Measurements from ENCODE around the gene LGI1. TPM values are rescaled to one million over a fixed set of nuclear protein-coding genes. Genes with fewer than 3 reads are reported as not detected.

The LGI1 gene
- total and polyA plus RNA-seq, 3 experiments from 2014 or later, result not detected

- H3K36me3 ChIP-seq (ENCODE audit: insufficient read depth, low read length), result no peaks in the 10 kb centered on the region
- Mint-ChIP-seq H3K36me3 (no peaks in the 10 kb centered on the region), H3K27me3 (peaks cover 15 to 50% of the 10 kb centered on the region in 2 donors), H3K4me3 (no peak overlapping the region), H3K4me1 (peaks cover 0 to 6% (median 0%) of the 10 kb centered on the region in 3 donors), H3K27ac (no peak overlapping the region), H3K9me3 (no peaks in the 10 kb centered on the region)
- ChIA-PET CTCF (no interaction called here), POLR2A (no interaction called here)
- no peak overlapping the region for H3K27ac ChIP-seq (ENCODE audit: low read depth, low read length)
- H3K9me3 ChIP-seq (ENCODE audit: low read length), result no peaks in the 10 kb centered on the region
- no peak for DNase-seq
- H3K27me3 ChIP-seq (ENCODE audit: insufficient read depth, low read length, poor library complexity, severe bottlenecking), result peaks cover 5% of the 10 kb centered on the region
- no peak overlapping the region for H3K4me3 ChIP-seq (ENCODE audit: low read length)
- H3K4me1 ChIP-seq (ENCODE audit: insufficient read depth, low read length), result no peaks in the 10 kb centered on the region
These were observed 57.8 kb downstream of the LGI1 start for GRCh38 chr10:93815304-93816096.

GRCh38 chr10:93816123-93816747 is 58.5 kb downstream of the LGI1 start:
- H3K9me3 ChIP-seq (ENCODE audit: low read length), result no peaks in the 10 kb centered on the region
- ChIA-PET POLR2A (no interaction called here), CTCF (no interaction called here)
- H3K4me3 ChIP-seq (ENCODE audit: low read length), result no peak overlapping the region
- DNase-seq, result no peak
- H3K9me3 Mint-ChIP-seq, result no peaks in the 10 kb centered on the region
- no peak overlapping the region for H3K4me3 Mint-ChIP-seq
- peaks cover 5% of the 10 kb centered on the region for H3K27me3 ChIP-seq (ENCODE audit: insufficient read depth, low read length, poor library complexity, severe bottlenecking)
- H3K4me1 ChIP-seq (ENCODE audit: insufficient read depth, low read length), result no peaks in the 10 kb centered on the region
- no peaks in the 10 kb centered on the region for H3K36me3 ChIP-seq (ENCODE audit: insufficient read depth, low read length)
- peaks cover 0 to 6% (median 0%) of the 10 kb centered on the region in 3 donors for H3K4me1 Mint-ChIP-seq
- peaks cover 15 to 47% of the 10 kb centered on the region in 2 donors for H3K27me3 Mint-ChIP-seq
- H3K27ac Mint-ChIP-seq, result no peak overlapping the region
- no peak overlapping the region for H3K27ac ChIP-seq (ENCODE audit: low read depth, low read length)
- H3K36me3 Mint-ChIP-seq, result no peaks in the 10 kb centered on the region

GRCh38 chr10:93818086-93818485 is 60.4 kb downstream of the LGI1 start:
- Mint-ChIP-seq H3K4me1 (peaks cover 0 to 6% (median 0%) of the 10 kb centered on the region in 3 donors), H3K9me3 (no peaks in the 10 kb centered on the region), H3K4me3 (no peak overlapping the region), H3K27me3 (peaks cover 15 to 43% of the 10 kb centered on the region in 2 donors), H3K36me3 (no peaks in the 10 kb centered on the region), H3K27ac (no peak overlapping the region)
- POLR2A ChIA-PET, result no interaction called here
- Histone ChIP-seq H3K36me3 (ENCODE audit: insufficient read depth, low read length) (no peaks in the 10 kb centered on the region), H3K4me3 (ENCODE audit: low read length) (no peak overlapping the region), H3K27ac (ENCODE audit: low read depth, low read length) (no peak overlapping the region), H3K27me3 (ENCODE audit: insufficient read depth, low read length, poor library complexity, severe bottlenecking) (peaks cover 5% of the 10 kb centered on the region), H3K4me1 (ENCODE audit: insufficient read depth, low read length) (no peaks in the 10 kb centered on the region), H3K9me3 (ENCODE audit: low read length) (no peaks in the 10 kb centered on the region)
- CTCF ChIA-PET, result interaction anchor here (1.1 kb wide), 1 partner anchor 10 kb away, joined by 4 read pairs; no protein-coding TSS in a partner anchor
- DNase-seq, result no peak

- Histone ChIP-seq H3K27ac (ENCODE audit: low read depth, low read length) (no peak overlapping the region), H3K4me1 (ENCODE audit: insufficient read depth, low read length) (no peaks in the 10 kb centered on the region), H3K9me3 (ENCODE audit: low read length) (no peaks in the 10 kb centered on the region), H3K27me3 (ENCODE audit: insufficient read depth, low read length, poor library complexity, severe bottlenecking) (peaks cover 5% of the 10 kb centered on the region), H3K4me3 (ENCODE audit: low read length) (no peak overlapping the region), H3K36me3 (ENCODE audit: insufficient read depth, low read length) (no peaks in the 10 kb centered on the region)
- Mint-ChIP-seq H3K36me3 (no peaks in the 10 kb centered on the region), H3K9me3 (no peaks in the 10 kb centered on the region), H3K4me3 (no peak overlapping the region), H3K4me1 (peaks cover 0 to 6% (median 0%) of the 10 kb centered on the region in 3 donors), H3K27me3 (peaks cover 17 to 47% of the 10 kb centered on the region in 2 donors), H3K27ac (no peak overlapping the region)
- ChIA-PET POLR2A (no interaction called here), CTCF (no interaction called here)
- DNase-seq, result no peak
These were observed 61.8 kb downstream of the LGI1 start for GRCh38 chr10:93819520-93819919.

GRCh38 chr10:93820434-93820833 is 62.7 kb downstream of the LGI1 start:
- no peaks in the 10 kb centered on the region for H3K9me3 ChIP-seq (ENCODE audit: low read length)

GRCh38 chr10:93821051-93821772 is 63.5 kb downstream of the LGI1 start:
- Mint-ChIP-seq H3K27ac (no peak overlapping the region), H3K9me3 (no peaks in the 10 kb centered on the region), H3K4me3 (no peak overlapping the region), H3K4me1 (peaks cover 0 to 2% (median under 1%) of the 10 kb centered on the region in 3 donors), H3K36me3 (no peaks in the 10 kb centered on the region), H3K27me3 (peaks cover 10 to 37% of the 10 kb centered on the region in 2 donors)
- Histone ChIP-seq H3K9me3 (ENCODE audit: low read length) (no peaks in the 10 kb centered on the region), H3K27me3 (ENCODE audit: insufficient read depth, low read length, poor library complexity, severe bottlenecking) (no peaks in the 10 kb centered on the region), H3K4me1 (ENCODE audit: insufficient read depth, low read length) (no peaks in the 10 kb centered on the region), H3K4me3 (ENCODE audit: low read length) (no peak overlapping the region), H3K36me3 (ENCODE audit: insufficient read depth, low read length) (no peaks in the 10 kb centered on the region), H3K27ac (ENCODE audit: low read depth, low read length) (no peak overlapping the region)
- POLR2A ChIA-PET, result no interaction called here
- DNase-seq, result no peak
- CTCF ChIA-PET, result no interaction called here

More at GRCh38 chr10:93820434-93820833, 62.7 kb downstream of the LGI1 start:
- no peak for DNase-seq
- Mint-ChIP-seq H3K36me3 (no peaks in the 10 kb centered on the region), H3K27ac (no peak overlapping the region), H3K9me3 (no peaks in the 10 kb centered on the region), H3K4me3 (no peak overlapping the region), H3K4me1 (peaks cover 0 to 6% (median 0%) of the 10 kb centered on the region in 3 donors), H3K27me3 (peaks cover 16 to 44% of the 10 kb centered on the region in 2 donors)
- ChIA-PET POLR2A (no interaction called here), CTCF (no interaction called here)
- Histone ChIP-seq H3K27ac (ENCODE audit: low read depth, low read length) (no peak overlapping the region), H3K4me1 (ENCODE audit: insufficient read depth, low read length) (no peaks in the 10 kb centered on the region), H3K36me3 (ENCODE audit: insufficient read depth, low read length) (no peaks in the 10 kb centered on the region), H3K27me3 (ENCODE audit: insufficient read depth, low read length, poor library complexity, severe bottlenecking) (peaks cover 5% of the 10 kb centered on the region), H3K4me3 (ENCODE audit: low read length) (no peak overlapping the region)

GRCh38 chr10:93826355-93826754 is 68.6 kb downstream of the LGI1 start:
- Mint-ChIP-seq H3K9me3 (no peaks in the 10 kb centered on the region), H3K27ac (no peak overlapping the region), H3K27me3 (peaks cover 1 to 18% of the 10 kb centered on the region in 2 donors), H3K4me3 (no peak overlapping the region), H3K4me1 (peaks cover 0 to 4% (median 2%) of the 10 kb centered on the region in 3 donors), H3K36me3 (no peaks in the 10 kb centered on the region)
- no peaks in the 10 kb centered on the region for H3K27me3 ChIP-seq (ENCODE audit: insufficient read depth, low read length, poor library complexity, severe bottlenecking)
- CTCF ChIA-PET, result no interaction called here
- H3K4me3 ChIP-seq (ENCODE audit: low read length), result no peak overlapping the region
- no peaks in the 10 kb centered on the region for H3K9me3 ChIP-seq (ENCODE audit: low read length)
- H3K27ac ChIP-seq (ENCODE audit: low read depth, low read length), result no peak overlapping the region
- H3K36me3 ChIP-seq (ENCODE audit: insufficient read depth, low read length), result no peaks in the 10 kb centered on the region
- POLR2A ChIA-PET, result no interaction called here
- no peaks in the 10 kb centered on the region for H3K4me1 ChIP-seq (ENCODE audit: insufficient read depth, low read length)
- no peak for DNase-seq
